WERI-Rb-1 (cell line): Measurements from ENCODE around the gene UBE2K.
"Not testable (repeated sequence)": the region's sequence is repeated elsewhere in the genome, so short reads cannot be mapped to it uniquely, and the experiment has no call there.

Experiments used
- DNase-seq: peaks from one replicate; pipeline ENCODE4 v3.0.0-alpha.2; 2020
- H3K27ac ChIP-seq: fragments of 250-450 bp; sonication (Bioruptor Pico); 2 replicates; pipeline ENCODE4 v1.5.1; 2020; ENCODE audit warnings: mild to moderate bottlenecking, moderate library complexity
- H3K27me3 ChIP-seq: fragments of 250-450 bp; sonication (Bioruptor Pico); 2 replicates; pipeline ENCODE4 v1.5.1; 2021; ENCODE audit warnings: mild to moderate bottlenecking, low read depth, moderate library complexity; ENCODE audit not compliant: insufficient read depth, severe bottlenecking
- H3K36me3 ChIP-seq: fragments of 250-450 bp; sonication (Bioruptor Pico); 2 replicates; pipeline ENCODE4 v1.5.1; 2020; ENCODE audit warnings: mild to moderate bottlenecking, moderate library complexity
- H3K4me3 ChIP-seq: 2 replicates; pipeline ENCODE4 v1.5.1; 2011; ENCODE audit warnings: low read depth, mild to moderate bottlenecking, control low read depth, low read length
- H3K9me3 ChIP-seq: fragments of 250-450 bp; sonication (Bioruptor Pico); 2 replicates; pipeline ENCODE4 v1.5.1; 2021; ENCODE audit warnings: mild to moderate bottlenecking, moderate library complexity; ENCODE audit not compliant: severe bottlenecking
- TF ChIP-seq, protein P1 (sequence below): IDR thresholded peaks from 2 replicates; pipeline ENCODE4 v1.5.1; 2011; ENCODE audit warnings: low read depth, mild to moderate bottlenecking, control low read depth, inconsistent platforms, low read length

UBE2K gene

DNA sequence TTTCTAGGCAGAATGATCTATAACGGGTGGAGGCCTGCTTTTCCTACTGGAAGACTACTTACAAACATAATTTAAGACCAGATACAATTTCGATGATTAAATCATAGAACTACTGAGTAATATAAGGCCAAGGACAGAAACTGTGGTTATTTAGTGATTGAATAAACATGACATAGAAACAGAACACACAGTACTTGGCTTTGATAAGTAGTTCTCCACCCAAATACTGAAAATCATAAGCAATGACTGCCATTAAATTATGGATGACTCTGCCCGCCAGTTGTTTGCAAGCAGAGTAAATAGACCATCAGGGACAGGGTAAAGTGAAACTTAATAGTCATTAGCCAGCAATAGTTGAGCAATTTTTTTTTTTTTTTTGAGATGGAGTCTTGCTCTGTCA, 42.1 kb upstream of the UBE2K start:
- TF ChIP-seq, protein P1, sequence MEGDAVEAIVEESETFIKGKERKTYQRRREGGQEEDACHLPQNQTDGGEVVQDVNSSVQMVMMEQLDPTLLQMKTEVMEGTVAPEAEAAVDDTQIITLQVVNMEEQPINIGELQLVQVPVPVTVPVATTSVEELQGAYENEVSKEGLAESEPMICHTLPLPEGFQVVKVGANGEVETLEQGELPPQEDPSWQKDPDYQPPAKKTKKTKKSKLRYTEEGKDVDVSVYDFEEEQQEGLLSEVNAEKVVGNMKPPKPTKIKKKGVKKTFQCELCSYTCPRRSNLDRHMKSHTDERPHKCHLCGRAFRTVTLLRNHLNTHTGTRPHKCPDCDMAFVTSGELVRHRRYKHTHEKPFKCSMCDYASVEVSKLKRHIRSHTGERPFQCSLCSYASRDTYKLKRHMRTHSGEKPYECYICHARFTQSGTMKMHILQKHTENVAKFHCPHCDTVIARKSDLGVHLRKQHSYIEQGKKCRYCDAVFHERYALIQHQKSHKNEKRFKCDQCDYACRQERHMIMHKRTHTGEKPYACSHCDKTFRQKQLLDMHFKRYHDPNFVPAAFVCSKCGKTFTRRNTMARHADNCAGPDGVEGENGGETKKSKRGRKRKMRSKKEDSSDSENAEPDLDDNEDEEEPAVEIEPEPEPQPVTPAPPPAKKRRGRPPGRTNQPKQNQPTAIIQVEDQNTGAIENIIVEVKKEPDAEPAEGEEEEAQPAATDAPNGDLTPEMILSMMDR: no peak
- H3K4me3 ChIP-seq: no peak overlapping the region

GRCh38 chr4:39656638-39657037, 41.3 kb upstream of the UBE2K start:
- H3K9me3 ChIP-seq, H3K27me3 ChIP-seq, DNase-seq, H3K27ac ChIP-seq, H3K4me3 ChIP-seq, H3K36me3 ChIP-seq: not testable (repeated sequence)

More for the DNA sequence above, 42.1 kb upstream of the UBE2K start:
- Histone ChIP-seq H3K36me3 (no peaks in the 10 kb centered on the region; the same call in 1 of the 2 replicates), H3K27me3 (no peaks in the 10 kb centered on the region), H3K27ac (no peak overlapping the region), H3K9me3 (no peaks in the 10 kb centered on the region)
- no peak for DNase-seq

DNA sequence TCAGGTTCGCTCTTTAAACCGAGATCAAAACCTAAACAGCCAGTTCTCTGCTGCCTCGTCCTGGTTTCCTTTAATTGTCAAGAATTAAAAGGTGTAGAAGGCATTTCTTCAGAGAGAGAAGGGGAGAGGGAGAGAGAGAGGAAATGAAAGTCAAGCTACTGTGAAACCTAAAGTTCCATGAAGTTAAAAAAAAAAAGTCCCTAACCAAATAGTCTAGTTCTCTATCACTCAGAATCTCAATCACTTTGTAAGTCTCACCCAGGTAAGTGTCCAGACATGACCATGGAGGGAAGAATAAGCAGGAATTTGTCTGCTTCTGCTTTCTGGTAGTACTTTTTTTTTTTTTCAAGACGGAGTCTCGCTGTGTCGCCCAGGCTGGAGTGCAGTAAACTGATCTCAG, 40.5 kb upstream of the UBE2K start:
- H3K27me3 ChIP-seq: no peaks in the 10 kb centered on the region
- no peak overlapping the region for H3K4me3 ChIP-seq
- TF ChIP-seq, protein P1: no peak
- no peaks in the 10 kb centered on the region for H3K9me3 ChIP-seq
- no peaks in the 10 kb centered on the region for H3K36me3 ChIP-seq
- no peak for DNase-seq
- H3K27ac ChIP-seq: no peak overlapping the region

DNA sequence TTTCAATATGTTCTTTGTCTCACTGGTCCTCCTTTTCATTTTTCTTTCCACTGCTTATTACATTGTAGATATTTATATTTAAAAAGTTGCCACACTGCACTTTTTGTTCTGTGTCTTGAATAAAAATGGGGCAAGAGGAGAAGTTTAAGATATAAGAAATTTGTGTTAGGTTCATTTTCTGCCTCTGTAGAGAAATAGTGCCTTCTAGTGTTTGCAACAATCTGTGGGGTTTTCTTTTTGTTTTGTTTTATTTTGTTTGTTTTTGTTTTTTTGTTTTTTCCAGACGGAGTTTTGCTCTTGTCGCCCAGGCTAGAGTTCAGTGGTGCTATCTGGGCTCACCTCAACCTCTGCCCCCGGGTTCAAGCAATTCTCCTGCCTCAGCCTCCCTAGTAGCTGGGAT, 39.2 kb upstream of the UBE2K start:
- no peak for DNase-seq
- Histone ChIP-seq H3K27me3 (no peaks in the 10 kb centered on the region), H3K36me3 (no peaks in the 10 kb centered on the region), H3K4me3 (no peak overlapping the region), H3K27ac (no peak overlapping the region), H3K9me3 (no peaks in the 10 kb centered on the region)
- TF ChIP-seq, protein P1: no peak

DNA sequence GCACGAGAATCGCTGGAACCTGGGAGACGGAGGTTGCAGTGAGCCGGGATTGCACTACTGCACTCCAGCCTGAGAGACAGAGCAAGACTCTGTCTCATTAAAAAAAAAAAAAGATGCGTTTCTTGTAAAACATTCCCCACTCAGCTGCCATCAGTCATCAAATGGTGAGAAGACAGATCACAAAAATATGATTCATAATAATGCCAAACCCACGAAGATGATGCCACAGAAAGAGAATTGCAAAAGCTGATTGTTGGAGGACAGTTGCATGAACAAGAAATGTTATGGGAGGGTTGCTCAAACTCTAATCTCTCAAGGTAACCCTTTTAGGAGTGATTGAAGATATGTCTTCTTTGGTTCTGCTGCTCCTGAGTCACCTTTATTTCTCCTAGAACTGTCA, 37.9 kb upstream of the UBE2K start:
- H3K27ac ChIP-seq: no peak overlapping the region
- H3K9me3 ChIP-seq: no peaks in the 10 kb centered on the region
- H3K36me3 ChIP-seq: no peaks in the 10 kb centered on the region
- H3K4me3 ChIP-seq: no peak overlapping the region
- TF ChIP-seq, protein P1: no peak
- no peaks in the 10 kb centered on the region for H3K27me3 ChIP-seq
- DNase-seq: no peak

DNA sequence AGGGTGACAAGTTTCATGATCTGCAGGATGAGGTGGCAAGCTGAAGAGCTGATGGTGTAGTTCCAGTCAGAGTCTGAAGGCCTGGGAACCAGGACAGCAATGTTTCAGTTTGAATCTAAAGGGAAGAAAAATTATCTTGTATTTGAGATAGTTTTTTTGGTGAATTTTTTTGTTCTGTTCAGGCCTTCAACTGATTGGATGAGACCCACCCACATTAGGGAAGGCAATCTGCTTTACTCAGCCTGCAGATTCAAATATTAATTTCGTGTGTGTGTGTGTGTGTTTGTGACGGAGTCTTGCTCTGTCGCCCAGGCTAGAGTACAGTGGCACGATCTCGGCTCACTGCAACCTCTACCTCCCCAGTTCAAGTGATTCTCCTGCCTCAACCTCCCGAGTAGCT, 37.2 kb upstream of the UBE2K start:
- Histone ChIP-seq H3K27ac (no peak overlapping the region), H3K9me3 (no peaks in the 10 kb centered on the region), H3K27me3 (no peaks in the 10 kb centered on the region), H3K36me3 (no peaks in the 10 kb centered on the region), H3K4me3 (no peak overlapping the region)
- TF ChIP-seq, protein P1: no peak
- DNase-seq: no peak
